Testis (tissue), 3 donors: ENCODE data around the gene AGPAT2. TPM values are rescaled to one million over a fixed set of nuclear protein-coding genes. Genes with fewer than 3 reads are reported as not detected.

Experiments used
- DNase-seq: peaks from one replicate; pipeline ENCODE4 v3.0.0-alpha.2; 2019
- H3K27ac ChIP-seq, 2 donors: fragments of 200-600 bp; sonication (generic); one replicate each; pipeline ENCODE4 v1.5.1; 2019
- H3K27me3 ChIP-seq: fragments of 200-600 bp; sonication (generic); one replicate; pipeline ENCODE4 v1.5.1; 2019
- H3K36me3 ChIP-seq: fragments of 200-600 bp; sonication (generic); one replicate; pipeline ENCODE4 v1.5.1; 2017; ENCODE audit warnings: low read depth; ENCODE audit errors: missing control alignments
- H3K4me1 ChIP-seq: fragments of 200-600 bp; sonication (generic); one replicate; pipeline ENCODE4 v1.5.1; 2019
- H3K4me3 ChIP-seq, 2 donors: fragments of 200-600 bp; sonication (generic); one replicate each; pipeline ENCODE4 v1.5.1; 2017 to 2019
- H3K9me3 ChIP-seq: fragments of 200-600 bp; sonication (generic); one replicate; pipeline ENCODE4 v1.5.1; 2017
- CTCF ChIP-seq, 3 experiments: fragments of 450-650 bp in 2 of 3; fragments of 200-600 bp in 1 of 3; sonication (generic) in 1 of 3; IDR thresholded peaks; one replicate each; pipeline ENCODE4 v1.5.1; 2016 to 2019; ENCODE audit warnings: antibody characterized with exemption in 3 of 3, mild to moderate bottlenecking in 2 of 3, moderate library complexity in 1 of 3
- POLR2A ChIP-seq: fragments of 450-650 bp; IDR thresholded peaks from one replicate; pipeline ENCODE4 v1.6.1; 2017; ENCODE audit warnings: antibody characterized with exemption, mild to moderate bottlenecking, moderate library complexity
- WGBS, 2 donors: methylation state at CpG; one replicate each; pipeline ENCODE4 v1.1.5; 2018; 5-methylcytosine and 5-hydroxymethylcytosine counted together
- intact Hi-C: fragments of 100-400 bp; cut with DNase I; formaldehyde crosslinking; loops from one replicate; pipeline ENCODE4 v1.15.1; 2023; ENCODE audit warnings: low total_unique reads
- polyA plus RNA-seq: library from polyadenylated mRNA; stranded (reverse); fragments of 350-450 nt; fragmentation: Illumina TruSeq; extraction: RNeasy Lipid Tissue Mini Kit (QIAGEN cat#74804); gene quantifications from one replicate; pipeline ENCODE4 v1.2.3, GENCODE V29; 2014; ENCODE audit warnings: low read depth, low replicate concordance; ENCODE audit not compliant: insufficient read depth
- total RNA-seq, 2 donors: library from RNA; depleted of rRNA; stranded (reverse); fragments of >200 nt; gene quantifications; one replicate each; pipeline ENCODE4 v1.2.3, GENCODE V29; 2016

The AGPAT2 gene
- total and polyA plus RNA-seq, 3 donors from 2014 or later = 34.2 to 52.7 (median 46.6) TPM

- H3K27me3 ChIP-seq = no peaks in the 10 kb centered on the region
- WGBS, 2 donors = 82 to 83% methylated on average over 7 to 15 of the region's 15 CpGs
- intact Hi-C loops = no loop called here
- H3K4me1 ChIP-seq = peaks cover 19% of the 10 kb centered on the region
- TF ChIP-seq POLR2A (no peak), CTCF (IDR thresholded peaks at IDR 0.05) (no peak)
- H3K9me3 ChIP-seq = no peaks in the 10 kb centered on the region
- no peak overlapping the region for H3K4me3 ChIP-seq
- DNase-seq = no peak
- no peak overlapping the region for H3K27ac ChIP-seq
- H3K36me3 ChIP-seq = no peaks in the 10 kb centered on the region
These were observed 2.9 kb downstream of the AGPAT2 start for GRCh38 chr9:136684339-136684738.

- intact Hi-C loops = no loop called here
- WGBS, 2 donors = 93 to 94% methylated on average over 9 to 14 of the region's 14 CpGs
- no peak for TF ChIP-seq CTCF (IDR thresholded peaks at IDR 0.05)
- TF ChIP-seq POLR2A = no peak
- Histone ChIP-seq H3K4me1 (peaks cover 19% of the 10 kb centered on the region), H3K36me3 (no peaks in the 10 kb centered on the region), H3K4me3 (no peak overlapping the region), H3K27ac (no peak overlapping the region), H3K9me3 (no peaks in the 10 kb centered on the region), H3K27me3 (no peaks in the 10 kb centered on the region)
- no peak for DNase-seq
These were observed 3.5 kb downstream of the AGPAT2 start for GRCh38 chr9:136683755-136684154.

- H3K9me3 ChIP-seq = no peaks in the 10 kb centered on the region
- intact Hi-C loops = no loop called here
- H3K4me1 ChIP-seq = peaks cover 19% of the 10 kb centered on the region
- H3K36me3 ChIP-seq = no peaks in the 10 kb centered on the region
- H3K27ac ChIP-seq = no peak overlapping the region
- TF ChIP-seq CTCF (IDR thresholded peaks at IDR 0.05) = no peak
- H3K27me3 ChIP-seq = no peaks in the 10 kb centered on the region
- 87 to 94% methylated on average over 9 to 16 of the region's 16 CpGs for WGBS, 2 donors
- no peak for DNase-seq
- no peak overlapping the region for H3K4me3 ChIP-seq
These were observed 4.0 kb downstream of the AGPAT2 start for GRCh38 chr9:136683173-136683745.

- no peaks in the 10 kb centered on the region for H3K36me3 ChIP-seq
- no peak overlapping the region for H3K27ac ChIP-seq
- 88 to 89% methylated on average over 1 to 10 of the region's 10 CpGs for WGBS, 2 donors
- no peak overlapping the region for H3K4me3 ChIP-seq
- H3K27me3 ChIP-seq = no peaks in the 10 kb centered on the region
- no peak for DNase-seq
- intact Hi-C loops = no loop called here
- H3K4me1 ChIP-seq = peaks cover 15% of the 10 kb centered on the region
- H3K9me3 ChIP-seq = no peaks in the 10 kb centered on the region
- TF ChIP-seq POLR2A (no peak), CTCF (IDR thresholded peaks at IDR 0.05) (no peak)
These were observed 4.5 kb downstream of the AGPAT2 start for GRCh38 chr9:136682710-136683109.
